HL-60/S4 treated with retinoic acid at 250 ng/mL for 4 days and 3 days (cell line): ENCODE measurements around the gene MEGF9.

Experiments used
- in situ Hi-C: fragments of 300-500 bp; cut with MboI; formaldehyde crosslinking; loops from 2 replicates; pipeline ENCODE4 v1.7.0; 2022; ENCODE audit warnings: low sequenced_read_pairs

Gene MEGF9

GRCh38 chr9:120627073-120627472 is 87.2 kb downstream of the MEGF9 start:
- in situ Hi-C loops, result no loop called here

DNA sequence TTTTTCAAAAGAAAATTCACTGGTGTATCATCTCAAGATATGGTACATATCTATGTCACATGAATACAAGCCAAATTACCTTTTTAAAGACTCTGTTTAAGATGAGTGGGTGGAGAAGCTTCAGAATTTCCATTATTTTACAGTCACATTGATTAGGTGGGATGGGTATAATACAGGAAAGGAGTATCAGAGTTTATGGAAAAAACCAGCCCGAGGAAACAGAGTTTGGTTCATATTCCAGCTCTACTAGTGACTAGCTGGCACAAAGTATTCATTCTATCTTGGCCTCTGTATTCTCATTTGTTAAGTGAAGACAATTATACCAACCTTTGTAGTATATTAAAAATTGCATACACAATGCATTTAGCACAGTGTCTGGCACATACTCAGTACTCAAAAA is 87.8 kb downstream of the MEGF9 start:
- in situ Hi-C loops, result no loop called here

GRCh38 chr9:120625222-120625621 is 89.0 kb downstream of the MEGF9 start:
- in situ Hi-C loops, result no loop called here

DNA sequence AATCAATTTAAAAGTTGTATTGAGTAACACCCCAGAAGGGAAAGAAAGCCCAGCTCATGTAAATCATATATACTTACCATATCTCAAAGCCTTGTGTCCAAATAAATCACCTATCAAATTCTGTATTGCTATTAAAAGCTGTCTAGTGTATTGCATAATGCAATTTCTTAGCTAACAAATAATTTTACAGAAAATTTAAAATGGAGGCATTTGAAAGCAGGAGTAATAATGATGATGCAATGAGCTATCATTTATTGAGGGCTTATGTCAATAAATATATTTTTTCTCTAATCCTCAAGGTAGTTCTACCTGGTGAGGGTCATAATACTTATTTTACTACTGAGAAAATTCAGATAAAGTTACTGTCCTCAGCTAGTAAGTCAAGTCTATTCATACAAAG is 91.5 kb downstream of the MEGF9 start:
- in situ Hi-C loops, result loop anchor here (25.0 kb wide), 1 partner anchor 315 kb away; the partner anchor contains the start of gene TRAF1

- in situ Hi-C loops, result loop anchor here (25.0 kb wide), 1 partner anchor 315 kb away; the partner anchor contains the start of gene TRAF1
Measured at GRCh38 chr9:120621941-120622340, 92.3 kb downstream of the MEGF9 start.

- in situ Hi-C loops, result loop anchor here (25.0 kb wide), 1 partner anchor 317 kb away; the partner anchor contains the start of gene TRAF1
Measured at GRCh38 chr9:120619751-120620655, 94.3 kb downstream of the MEGF9 start.

- in situ Hi-C loops, result loop anchor here (25.0 kb wide), 1 partner anchor 320 kb away; the partner anchor contains the start of gene TRAF1
Measured at GRCh38 chr9:120616966-120617935, 97.0 kb downstream of the MEGF9 start.

DNA sequence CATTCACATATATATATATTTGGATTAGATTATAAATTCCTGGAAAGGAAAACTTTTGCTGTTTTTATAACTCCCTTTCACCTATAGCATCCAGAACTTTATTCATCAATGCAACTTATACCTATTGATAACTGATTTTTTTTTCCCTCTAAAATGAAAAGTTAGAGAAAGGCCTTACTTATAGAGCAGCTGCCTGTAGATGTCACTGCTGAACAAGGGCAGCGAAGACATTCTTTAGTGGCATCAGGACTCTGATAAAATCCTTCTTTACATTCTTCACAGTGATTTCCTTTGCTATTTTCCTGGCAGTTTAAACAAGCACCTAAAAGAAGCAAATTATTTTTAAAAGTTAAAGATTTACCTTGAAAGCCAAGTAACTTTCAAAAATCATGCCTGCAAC is 102.1 kb downstream of the MEGF9 start:
- in situ Hi-C loops, result loop anchor here (25.0 kb wide), 1 partner anchor 325 kb away; the partner anchor contains the start of gene TRAF1

GRCh38 chr9:120611690-120612068 is 102.6 kb downstream of the MEGF9 start:
- in situ Hi-C loops, result loop anchor here (25.0 kb wide), 1 partner anchor 326 kb away; the partner anchor contains the start of gene TRAF1

- in situ Hi-C loops, result loop anchor here (25.0 kb wide), 1 partner anchor 326 kb away; the partner anchor contains the start of gene TRAF1
Measured at GRCh38 chr9:120610975-120611689, 103.1 kb downstream of the MEGF9 start.

- in situ Hi-C loops, result loop anchor here (25.0 kb wide), 1 partner anchor 328 kb away; the partner anchor contains the start of gene TRAF1
Measured at GRCh38 chr9:120609636-120610035, 104.6 kb downstream of the MEGF9 start.

- in situ Hi-C loops, result loop anchor here (25.0 kb wide), 1 partner anchor 329 kb away; the partner anchor contains the start of gene TRAF1
Measured at GRCh38 chr9:120608421-120608820, 105.8 kb downstream of the MEGF9 start.

DNA sequence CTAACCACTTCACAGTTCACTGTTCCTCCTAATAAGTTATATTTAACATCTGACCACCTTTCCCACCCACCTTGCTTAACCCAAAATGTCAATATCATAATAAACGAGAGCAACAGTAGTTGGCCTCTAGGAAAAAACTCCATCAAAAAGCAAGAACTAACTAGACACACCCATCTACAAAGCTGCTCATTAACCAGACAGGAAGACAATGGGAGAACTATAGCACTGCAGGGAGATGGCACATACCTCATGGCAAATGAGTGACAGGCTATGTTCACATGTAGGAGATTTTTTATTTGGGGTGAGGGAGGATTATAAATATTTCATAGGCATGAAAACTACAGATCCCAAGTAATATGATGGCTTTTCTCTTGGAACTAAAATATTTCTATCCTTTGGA is 110.7 kb downstream of the MEGF9 start:
- in situ Hi-C loops, result loop anchor here (25.0 kb wide), 1 partner anchor 334 kb away; the partner anchor contains the start of gene TRAF1

- in situ Hi-C loops, result loop anchor here (25.0 kb wide), 1 partner anchor 334 kb away; the partner anchor contains the start of gene TRAF1
Measured at GRCh38 chr9:120603010-120603409, 111.3 kb downstream of the MEGF9 start.

GRCh38 chr9:120593955-120594277 is 120.4 kb downstream of the MEGF9 start:
- in situ Hi-C loops, result no loop called here

GRCh38 chr9:120593250-120593954 is 120.9 kb downstream of the MEGF9 start:
- in situ Hi-C loops, result no loop called here

- in situ Hi-C loops, result no loop called here
Measured at GRCh38 chr9:120592210-120592609, 122.1 kb downstream of the MEGF9 start.

DNA sequence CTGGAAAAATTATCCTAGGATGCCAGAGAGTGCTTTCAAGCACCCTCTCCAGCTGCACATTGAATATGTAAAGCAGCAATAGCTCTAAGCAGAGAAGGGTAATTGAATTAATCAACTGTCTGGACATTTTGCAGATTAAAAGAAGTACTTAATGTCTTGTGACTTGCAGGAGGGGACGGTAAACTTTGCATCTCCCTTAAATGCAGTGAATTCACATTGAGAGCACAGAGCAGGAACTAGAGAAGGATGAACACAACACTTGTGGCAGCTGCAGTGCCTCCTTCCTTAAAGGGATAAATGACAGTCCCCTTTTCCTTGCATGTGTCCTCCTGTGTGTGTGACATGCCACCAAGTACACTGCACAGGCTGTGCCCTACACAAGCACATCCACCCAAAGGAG is 126.9 kb downstream of the MEGF9 start:
- in situ Hi-C loops, result no loop called here

- in situ Hi-C loops, result no loop called here
Measured at GRCh38 chr9:120583958-120584369, 130.3 kb downstream of the MEGF9 start.
